Naive thymus-derived CD4-positive, alpha-beta T cell (primary cell): Measurements from ENCODE around the gene EFHC1. TPM values are rescaled to one million over a fixed set of nuclear protein-coding genes. Genes with fewer than 3 reads are reported as not detected.
A peak's percentile ranks its signal among the peaks of the same experiment; 100 is the strongest.

Source experiments
- ATAC-seq: fragments of 150-1000 bp; cut with Tn5 transposase; 2 replicates; pipeline ENCODE4 v1.10.0; 2021; ENCODE audit warnings: mild to moderate bottlenecking, moderate library complexity
- CTCF ChIA-PET: fragments of 350-600 bp; sonication (Branson Sonifier 250); formaldehyde crosslinking; loops from one replicate; lab custom pipeline; 2021; ENCODE audit warnings: antibody characterized with exemption; lab: Charles Lee
- POLR2A ChIA-PET: fragments of 350-600 bp; sonication (Branson Sonifier 250); formaldehyde crosslinking; loops from one replicate; lab custom pipeline; 2021; ENCODE audit warnings: antibody characterized with exemption, inconsistent platforms; lab: Charles Lee
- DNase-seq, 9 donors: peaks; one replicate each; pipeline versions ENCODE4 v3.0.0 to v3.0.0-alpha.2; 2020 to 2022; ENCODE audit warnings: mixed read lengths in 1 of 9
- H3K27ac ChIP-seq: one replicate; pipeline ENCODE4 v1.7.0; 2013; ENCODE audit warnings: mild to moderate bottlenecking, low read depth, low read length, moderate library complexity
- H3K27me3 ChIP-seq, 2 donors: one replicate each; pipeline ENCODE4 v1.7.0; 2013; ENCODE audit warnings: low read length in 2 of 2, mild to moderate bottlenecking in 2 of 2, moderate library complexity in 2 of 2; ENCODE audit not compliant: control insufficient read depth in 2 of 2, insufficient read depth in 2 of 2
- H3K36me3 ChIP-seq, 3 experiments: 1 replicate in 2 of 3; 2 replicates in 1 of 3; pipeline ENCODE4 v1.7.0; 2013; ENCODE audit warnings: low read length in 3 of 3, mild to moderate bottlenecking in 3 of 3, moderate library complexity in 1 of 3; ENCODE audit not compliant: insufficient read depth in 3 of 3, control insufficient read depth in 2 of 3
- H3K4me1 ChIP-seq, 2 donors: one replicate each; pipeline ENCODE4 v1.7.0; 2013; ENCODE audit warnings: low read length in 2 of 2, mild to moderate bottlenecking in 2 of 2, moderate library complexity in 1 of 2; ENCODE audit not compliant: control insufficient read depth in 2 of 2, insufficient read depth in 2 of 2
- H3K4me3 ChIP-seq: 2 replicates; pipeline ENCODE4 v1.7.0; 2013; ENCODE audit warnings: mild to moderate bottlenecking, low read length
- H3K9me3 ChIP-seq, 3 experiments: 1 replicate in 2 of 3; 2 replicates in 1 of 3; pipeline ENCODE4 v1.7.0; 2013; ENCODE audit warnings: low read length in 3 of 3; ENCODE audit not compliant: control insufficient read depth in 2 of 3
- H3K27ac Mint-ChIP-seq, 9 donors: one replicate each; pipeline ENCODE4 v1.8.0; 2020 to 2022; ENCODE audit warnings: mixed read lengths in 9 of 9, mild to moderate bottlenecking in 8 of 9, moderate library complexity in 5 of 9, inconsistent platforms in 2 of 9
- H3K27me3 Mint-ChIP-seq, 5 donors: one replicate each; pipeline ENCODE4 v1.8.0; 2021 to 2022; ENCODE audit warnings: mixed read lengths in 5 of 5, mild to moderate bottlenecking in 1 of 5
- H3K36me3 Mint-ChIP-seq, 5 donors: one replicate each; pipeline ENCODE4 v1.8.0; 2020 to 2022; ENCODE audit warnings: mixed read lengths in 5 of 5, mild to moderate bottlenecking in 3 of 5, inconsistent platforms in 1 of 5
- H3K4me1 Mint-ChIP-seq, 7 donors: one replicate each; pipeline ENCODE4 v1.8.0; 2020 to 2022; ENCODE audit warnings: mixed read lengths in 7 of 7, mild to moderate bottlenecking in 3 of 7, inconsistent platforms in 1 of 7
- H3K4me3 Mint-ChIP-seq, 10 donors: one replicate each; pipeline ENCODE4 v1.8.0; 2020 to 2022; ENCODE audit warnings: mild to moderate bottlenecking in 10 of 10, mixed read lengths in 10 of 10, moderate library complexity in 6 of 10, inconsistent platforms in 2 of 10
- H3K9me3 Mint-ChIP-seq, 11 donors: one replicate each; pipeline ENCODE4 v1.8.0; 2020 to 2022; ENCODE audit warnings: mixed read lengths in 11 of 11, mild to moderate bottlenecking in 4 of 11, inconsistent platforms in 1 of 11, moderate library complexity in 1 of 11
- intact Hi-C, 2 donors: fragments of 100-400 bp; cut with micrococcal nuclease; formaldehyde crosslinking; loops; one replicate each; pipeline ENCODE4 v1.15.1; 2023
- polyA plus RNA-seq, 2 donors: library from polyadenylated mRNA; unstranded; fragments of 300-500 nt; fragmentation: Illumina TruSeq; gene quantifications; one replicate each; pipeline ENCODE4 v1.2.3, GENCODE V29; 2021
- total RNA-seq, 6 experiments: library from RNA in 5 of 6; stranded (reverse) in 5 of 6; gene quantifications; 1 replicate in 5 of 6; 2 replicates in 1 of 6; pipeline ENCODE4 v1.2.3 and lab custom pipeline; 2021 to 2026

Gene EFHC1
- total and polyA plus RNA-seq, 7 experiments from 2014 or later: 1.9 to 13.8 (median 5.8) TPM

- Histone ChIP-seq H3K9me3 (no peaks in the 10 kb centered on the region), H3K27me3 (no peaks in the 10 kb centered on the region), H3K27ac (no peak overlapping the region), H3K4me3 (no peak overlapping the region), H3K4me1 (peaks cover 12 to 19% of the 10 kb centered on the region in 2 donors), H3K36me3 (peaks cover 0 to 3% (median 0%) of the 10 kb centered on the region in 3 experiments)
- H3K9me3 Mint-ChIP-seq: no peaks in the 10 kb centered on the region
- H3K27me3 Mint-ChIP-seq: peaks cover 0 to 9% (median 0%) of the 10 kb centered on the region in 5 donors
- no peak for DNase-seq
- intact Hi-C loops: loop anchor here (1.0 to 5.0 kb wide), 8 partner anchors 16 to 247 kb away; no protein-coding TSS in a partner anchor
- no peaks in the 10 kb centered on the region for H3K36me3 Mint-ChIP-seq
- H3K4me1 Mint-ChIP-seq: peaks cover 12 to 48% (median 35%) of the 10 kb centered on the region in 7 donors
- ChIA-PET POLR2A (interaction anchor here (0.6 to 3.3 kb wide), 8 partner anchors 15 to 161 kb away, joined by 3 to 20 read pairs (median 4); partner anchors contain the start of gene MCM3), CTCF (interaction anchor here (0.6 to 7.0 kb wide), 10 partner anchors 12 to 249 kb away, joined by 3 to 83 read pairs (median 6); partner anchors contain the start of genes MCM3 and PAQR8)
- H3K4me3 Mint-ChIP-seq: peak overlapping the region in 3 of 10 donors; percentile 3 to 39 (median 38)
- H3K27ac Mint-ChIP-seq: peak overlapping the region in 8 of 9 donors; percentile 10 to 86 (median 64)
- no peak for ATAC-seq
Measured at GRCh38 chr6:52415917-52416628, 4.1 kb upstream of the EFHC1 start.

DNA sequence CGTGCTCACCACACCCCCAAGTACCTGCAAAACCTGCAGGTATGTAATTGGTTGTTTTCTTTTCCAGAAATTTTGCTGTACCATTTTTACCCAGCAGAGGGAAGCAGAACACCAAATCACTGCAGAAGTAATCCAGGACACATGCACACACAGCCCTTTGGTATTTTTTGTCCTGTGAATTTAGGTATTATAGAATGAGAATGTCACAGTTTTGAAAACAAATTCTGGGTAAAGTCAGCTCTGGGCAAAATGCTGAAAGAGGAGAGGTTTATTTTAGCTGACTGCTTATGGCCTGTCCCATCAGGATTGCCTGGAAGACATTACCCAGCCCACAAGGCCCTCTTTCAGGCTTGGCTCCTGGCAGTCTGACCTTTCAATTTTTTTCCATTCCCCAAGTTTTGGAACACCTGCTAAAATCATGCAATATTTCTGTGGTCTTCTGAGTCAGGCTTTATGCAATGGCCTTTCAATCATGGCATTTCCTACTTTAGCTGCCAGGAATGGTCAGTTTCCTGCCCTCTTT is 3.5 kb upstream of the EFHC1 start:
- Mint-ChIP-seq H3K27me3 (peaks cover 0 to 9% (median 0%) of the 10 kb centered on the region in 5 donors), H3K27ac (peak overlapping the region in 8 of 9 donors; percentile 10 to 86 (median 64)), H3K4me1 (peaks cover 12 to 44% (median 35%) of the 10 kb centered on the region in 7 donors), H3K4me3 (peak overlapping the region in 3 of 10 donors; percentile 3 to 39 (median 38)), H3K36me3 (no peaks in the 10 kb centered on the region), H3K9me3 (no peaks in the 10 kb centered on the region)
- Histone ChIP-seq H3K4me1 (peaks cover 13 to 19% of the 10 kb centered on the region in 2 donors), H3K9me3 (no peaks in the 10 kb centered on the region), H3K27ac (no peak overlapping the region), H3K27me3 (no peaks in the 10 kb centered on the region), H3K36me3 (peaks cover 0 to 3% (median 0%) of the 10 kb centered on the region in 3 experiments), H3K4me3 (no peak overlapping the region)
- intact Hi-C loops: loop anchor here (1.0 to 5.0 kb wide), 8 partner anchors 16 to 247 kb away; no protein-coding TSS in a partner anchor
- ChIA-PET POLR2A (interaction anchor here (0.6 to 3.3 kb wide), 3 partner anchors 16 to 161 kb away, joined by 3 to 20 read pairs (median 12); partner anchors contain the start of gene MCM3), CTCF (interaction anchor here (1.3 to 7.0 kb wide), 5 partner anchors 13 to 249 kb away, joined by 4 to 83 read pairs (median 14); partner anchors contain the start of genes MCM3 and PAQR8)
- ATAC-seq (peak; percentile 28), DNase-seq (peak in 7 of 9 donors; percentile 57 to 76 (median 73))

GRCh38 chr6:52417675-52418111 is 2.4 kb upstream of the EFHC1 start:
- DNase-seq: no peak
- ATAC-seq: no peak
- ChIA-PET CTCF (interaction anchor here (0.7 to 7.0 kb wide), 5 partner anchors 14 to 180 kb away, joined by 3 to 83 read pairs (median 9); partner anchors contain the start of gene MCM3), POLR2A (interaction anchor here (0.8 to 3.3 kb wide), 4 partner anchors 12 to 132 kb away, joined by 3 to 20 read pairs (median 8); partner anchors contain the start of gene MCM3)
- Histone ChIP-seq H3K4me3 (no peak overlapping the region), H3K36me3 (peaks cover 0 to 3% (median 0%) of the 10 kb centered on the region in 3 experiments), H3K9me3 (no peaks in the 10 kb centered on the region), H3K27ac (no peak overlapping the region), H3K27me3 (no peaks in the 10 kb centered on the region), H3K4me1 (peaks cover 13 to 19% of the 10 kb centered on the region in 2 donors)
- H3K27me3 Mint-ChIP-seq: peaks cover 0 to 7% (median 0%) of the 10 kb centered on the region in 5 donors
- H3K9me3 Mint-ChIP-seq: no peaks in the 10 kb centered on the region
- peak overlapping the region in 3 of 9 donors; percentile 29 to 65 (median 62) for H3K27ac Mint-ChIP-seq
- H3K36me3 Mint-ChIP-seq: no peaks in the 10 kb centered on the region
- H3K4me3 Mint-ChIP-seq: peak overlapping the region in 4 of 10 donors; percentile 22 to 40 (median 39)
- intact Hi-C loops: loop anchor here in 1 of 2 donors (5.0 kb wide), 2 partner anchors 75 to 180 kb away; no protein-coding TSS in a partner anchor
- peaks cover 9 to 42% (median 32%) of the 10 kb centered on the region in 7 donors for H3K4me1 Mint-ChIP-seq

DNA sequence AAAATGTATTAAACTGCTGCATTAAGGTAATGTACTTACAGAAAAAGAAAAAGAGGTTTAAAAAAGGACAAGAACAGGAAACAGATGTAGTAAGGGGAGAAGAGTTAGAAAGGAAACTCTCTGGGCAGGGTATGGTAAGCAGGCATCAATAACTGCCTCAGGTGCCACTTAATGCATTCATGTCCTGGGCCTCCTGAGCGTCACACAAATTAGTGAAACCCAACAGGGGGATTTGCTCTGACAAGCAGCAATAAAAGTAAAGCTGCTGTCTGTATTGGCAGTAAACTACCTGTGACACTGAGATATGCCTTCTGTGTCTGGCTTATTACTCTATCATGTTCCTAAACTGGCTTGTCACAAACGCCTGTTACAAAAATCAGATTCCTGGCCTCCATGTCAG is 1.5 kb upstream of the EFHC1 start:
- peak overlapping the region in 3 of 10 donors; percentile 45 to 63 (median 51) for H3K4me3 Mint-ChIP-seq
- H3K27ac ChIP-seq: no peak overlapping the region
- H3K4me1 Mint-ChIP-seq: peaks cover 9 to 35% (median 28%) of the 10 kb centered on the region in 7 donors
- H3K36me3 Mint-ChIP-seq: no peaks in the 10 kb centered on the region
- H3K27me3 Mint-ChIP-seq: peaks cover 0 to 7% (median 0%) of the 10 kb centered on the region in 5 donors
- H3K4me3 ChIP-seq: no peak overlapping the region
- CTCF ChIA-PET: interaction anchor here (0.8 to 7.0 kb wide), 6 partner anchors 9 to 245 kb away, joined by 3 to 83 read pairs (median 8); partner anchors contain the start of gene MCM3
- DNase-seq (no peak), ATAC-seq (no peak)
- H3K9me3 ChIP-seq: no peaks in the 10 kb centered on the region
- peaks cover 13 to 19% of the 10 kb centered on the region in 2 donors for H3K4me1 ChIP-seq
- no peaks in the 10 kb centered on the region for H3K27me3 ChIP-seq
- POLR2A ChIA-PET: interaction anchor here (0.6 to 3.3 kb wide), 10 partner anchors 9 to 244 kb away, joined by 3 to 36 read pairs (median 4); partner anchors contain the start of genes MCM3 and PAQR8
- H3K36me3 ChIP-seq: peaks cover 0 to 3% (median 0%) of the 10 kb centered on the region in 3 experiments
- no peaks in the 10 kb centered on the region for H3K9me3 Mint-ChIP-seq
- intact Hi-C loops: loop anchor here in 1 of 2 donors (5.0 kb wide), 2 partner anchors 74 to 179 kb away; no protein-coding TSS in a partner anchor
- H3K27ac Mint-ChIP-seq: peak overlapping the region in 1 of 9 donors; percentile 47

GRCh38 chr6:52420668-52421358 is 671 bp downstream of the EFHC1 start:
- Histone ChIP-seq H3K36me3 (peaks cover 0 to 3% (median 0%) of the 10 kb centered on the region in 3 experiments), H3K27me3 (no peaks in the 10 kb centered on the region), H3K9me3 (no peaks in the 10 kb centered on the region), H3K4me3 (peak overlapping the region; percentile 73), H3K27ac (peak overlapping the region; percentile 72), H3K4me1 (peaks cover 13 to 19% of the 10 kb centered on the region in 2 donors)
- ChIA-PET CTCF (interaction anchor here (0.6 to 7.0 kb wide), 4 partner anchors 17 to 198 kb away, joined by 3 to 83 read pairs (median 26); partner anchors contain the start of gene MCM3), POLR2A (interaction anchor here (0.9 to 3.3 kb wide), 4 partner anchors 10 to 135 kb away, joined by 3 to 36 read pairs (median 3); partner anchors contain the start of genes MCM3 and PAQR8)
- no peaks in the 10 kb centered on the region for H3K9me3 Mint-ChIP-seq
- ATAC-seq: no peak
- peak in 1 of 9 donors; percentile 14 for DNase-seq
- intact Hi-C loops: loop anchor here (1.0 to 5.0 kb wide), 14 partner anchors 21 to 1127 kb away; partner anchors contain the start of genes GSTA4 (in 2 of the 2), MCM3 (in 2 of the 2), PAQR8 (in 2 of the 2) and TRAM2 (in 2 of the 2)
- no peak overlapping the region for H3K27ac Mint-ChIP-seq
- H3K4me3 Mint-ChIP-seq: no peak overlapping the region
- H3K4me1 Mint-ChIP-seq: peaks cover 11 to 24% (median 18%) of the 10 kb centered on the region in 7 donors
- H3K27me3 Mint-ChIP-seq: peaks cover 0 to 5% (median 0%) of the 10 kb centered on the region in 5 donors
- no peaks in the 10 kb centered on the region for H3K36me3 Mint-ChIP-seq
